ENCODE data around the gene CEP192. TPM values are rescaled to one million over a fixed set of nuclear protein-coding genes. Genes with fewer than 3 reads are reported as not detected.

Gene CEP192, protein sequence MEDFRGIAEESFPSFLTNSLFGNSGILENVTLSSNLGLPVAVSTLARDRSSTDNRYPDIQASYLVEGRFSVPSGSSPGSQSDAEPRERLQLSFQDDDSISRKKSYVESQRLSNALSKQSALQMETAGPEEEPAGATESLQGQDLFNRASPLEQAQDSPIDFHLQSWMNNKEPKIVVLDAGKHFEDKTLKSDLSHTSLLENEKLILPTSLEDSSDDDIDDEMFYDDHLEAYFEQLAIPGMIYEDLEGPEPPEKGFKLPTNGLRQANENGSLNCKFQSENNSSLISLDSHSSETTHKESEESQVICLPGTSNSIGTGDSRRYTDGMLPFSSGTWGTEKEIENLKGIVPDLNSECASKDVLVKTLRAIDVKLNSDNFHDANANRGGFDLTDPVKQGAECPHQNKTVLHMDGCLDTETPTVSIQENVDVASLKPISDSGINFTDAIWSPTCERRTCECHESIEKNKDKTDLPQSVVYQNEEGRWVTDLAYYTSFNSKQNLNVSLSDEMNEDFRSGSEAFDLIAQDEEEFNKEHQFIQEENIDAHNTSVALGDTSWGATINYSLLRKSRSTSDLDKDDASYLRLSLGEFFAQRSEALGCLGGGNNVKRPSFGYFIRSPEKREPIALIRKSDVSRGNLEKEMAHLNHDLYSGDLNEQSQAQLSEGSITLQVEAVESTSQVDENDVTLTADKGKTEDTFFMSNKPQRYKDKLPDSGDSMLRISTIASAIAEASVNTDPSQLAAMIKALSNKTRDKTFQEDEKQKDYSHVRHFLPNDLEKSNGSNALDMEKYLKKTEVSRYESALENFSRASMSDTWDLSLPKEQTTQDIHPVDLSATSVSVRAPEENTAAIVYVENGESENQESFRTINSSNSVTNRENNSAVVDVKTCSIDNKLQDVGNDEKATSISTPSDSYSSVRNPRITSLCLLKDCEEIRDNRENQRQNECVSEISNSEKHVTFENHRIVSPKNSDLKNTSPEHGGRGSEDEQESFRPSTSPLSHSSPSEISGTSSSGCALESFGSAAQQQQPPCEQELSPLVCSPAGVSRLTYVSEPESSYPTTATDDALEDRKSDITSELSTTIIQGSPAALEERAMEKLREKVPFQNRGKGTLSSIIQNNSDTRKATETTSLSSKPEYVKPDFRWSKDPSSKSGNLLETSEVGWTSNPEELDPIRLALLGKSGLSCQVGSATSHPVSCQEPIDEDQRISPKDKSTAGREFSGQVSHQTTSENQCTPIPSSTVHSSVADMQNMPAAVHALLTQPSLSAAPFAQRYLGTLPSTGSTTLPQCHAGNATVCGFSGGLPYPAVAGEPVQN (N-terminal part only)
- 10 to 100 TPM; 46.4 to 57.2 (median 47.9) TPM for polyA plus RNA-seq (ENCODE audit: insufficient read length in 3 of 3)
- long read RNA-seq, donor 1 = 0 reads
- long read RNA-seq, donor 2 = 0 reads
- long read RNA-seq, donor 3, partial matches to known transcripts = 0 of 1 reads
- long read RNA-seq, donor 3, other reads (novel, unspliced or antisense) = 0 of 1 reads
- long read RNA-seq, donor 4 = 0 reads
- long read RNA-seq, donor 5 = 0 reads
- long read RNA-seq, donor 6 = 0 reads
- long read RNA-seq, donor 7 = 0 reads
- long read RNA-seq, donor 8 = 0 reads
- long read RNA-seq, donor 9 = 0 reads
- long read RNA-seq, donor 10, partial matches to known transcripts = 0 of 1 reads
- long read RNA-seq, donor 10, other reads (novel, unspliced or antisense) = 0 of 1 reads
- long read RNA-seq, donor 11 = 0 reads
- long read RNA-seq, donor 12 = 0 reads
- long read RNA-seq, donor 13 = 0 reads
- long read RNA-seq, donor 14 = 0 reads
- long read RNA-seq, donor 15 = 0 reads
- long read RNA-seq, donor 16, partial matches to known transcripts = 18 of 18 reads
- long read RNA-seq, donor 16, other reads (novel, unspliced or antisense) = 0 of 18 reads

DNA sequence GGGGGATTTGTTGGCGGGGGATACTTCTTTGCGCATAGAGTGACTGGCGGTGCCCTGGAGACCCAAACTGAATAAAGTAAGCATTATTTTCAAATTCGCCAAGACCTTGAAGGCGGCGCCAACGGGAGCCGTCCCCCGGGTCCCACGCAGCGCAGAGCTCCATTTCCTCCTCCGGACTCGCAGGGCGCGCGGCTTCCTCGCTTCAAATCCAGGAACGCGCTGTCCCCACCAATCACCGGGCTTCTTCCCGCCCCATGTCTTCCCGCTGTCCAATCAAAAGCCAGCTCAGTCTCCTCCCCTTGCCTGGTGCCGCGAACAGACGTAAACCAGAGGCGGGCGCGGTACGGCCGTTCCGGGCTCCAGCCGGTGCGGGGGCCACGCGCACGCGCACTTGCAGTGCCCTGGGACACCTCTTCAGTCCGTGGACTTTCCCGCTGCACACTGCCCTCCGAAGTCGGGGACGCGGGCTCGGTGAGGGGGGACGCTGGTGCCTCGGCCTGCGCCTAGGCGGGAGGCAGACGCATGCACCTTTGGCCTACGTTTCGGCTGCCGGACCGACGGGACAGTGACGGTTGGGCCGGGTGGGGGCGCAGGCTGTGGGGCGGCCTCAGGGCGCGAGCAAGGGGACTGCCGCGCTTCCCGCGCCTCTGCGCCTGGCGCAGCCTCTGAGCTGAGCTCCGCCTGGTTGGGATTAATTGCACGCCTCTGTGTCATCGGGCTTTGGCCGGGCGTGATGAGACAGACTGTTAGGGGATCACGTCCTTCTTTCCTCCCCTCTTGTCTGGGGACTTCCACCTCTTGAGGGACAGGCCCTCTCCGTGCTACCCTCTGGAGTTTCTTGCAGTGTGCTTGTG, at the start of gene CEP192:
Gene CEP192 (plus strand): TSS at position 396 of the 854 bp plus-strand sequence. CDS start 8,063 bp downstream, outside the sequence.
- DNase-seq (ENCODE audit: extremely low read depth in 1 of 11, low read depth in 9 of 11, low spot score in 4 of 11) = peak; percentile 93 to 98 (median 96)

DNA sequence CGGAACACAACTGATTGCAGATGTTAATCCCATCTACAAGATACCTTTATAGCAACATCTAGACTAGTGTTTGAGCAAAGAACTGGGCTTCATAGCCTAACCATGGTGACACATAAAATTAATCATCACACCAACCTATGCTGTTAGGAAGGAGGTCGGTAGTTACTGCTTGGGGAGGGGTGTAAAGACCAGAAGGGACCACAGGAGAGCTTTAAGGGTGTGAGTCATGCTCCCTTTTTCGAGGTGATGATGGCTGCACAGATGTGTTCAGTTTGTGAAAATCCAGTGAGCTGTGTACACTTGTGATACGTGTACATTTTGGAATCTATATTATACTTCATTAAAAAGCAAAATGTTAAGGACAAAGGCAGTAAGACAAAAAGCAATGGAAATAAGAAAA, 47.9 kb upstream of the CEP192 start:
- DNase-seq (ENCODE audit: extremely low read depth in 1 of 11, low read depth in 9 of 11, low spot score in 4 of 11) = no peak

DNA sequence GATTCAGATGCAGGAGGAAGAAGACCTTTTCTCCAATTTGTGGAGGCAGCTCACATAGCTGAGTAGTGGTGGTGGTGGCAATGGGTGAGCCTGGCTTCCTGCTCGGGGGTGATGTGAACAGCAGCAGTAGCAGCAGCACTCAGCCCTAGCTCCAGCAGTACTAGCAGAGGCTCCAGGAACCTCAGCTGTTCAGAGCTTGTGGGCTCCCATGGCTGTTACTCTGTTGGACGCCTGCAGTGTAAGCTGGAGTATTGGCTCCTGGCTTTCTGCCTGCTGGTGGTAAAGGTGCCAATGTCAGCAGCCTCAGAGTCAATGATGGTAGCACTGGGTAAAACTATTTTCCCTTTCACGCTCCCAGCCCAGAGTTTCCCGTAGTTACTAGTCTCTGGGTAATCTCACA, 46.5 kb upstream of the CEP192 start:
- no peak for DNase-seq (ENCODE audit: extremely low read depth in 1 of 11, low read depth in 9 of 11, low spot score in 4 of 11)

DNA sequence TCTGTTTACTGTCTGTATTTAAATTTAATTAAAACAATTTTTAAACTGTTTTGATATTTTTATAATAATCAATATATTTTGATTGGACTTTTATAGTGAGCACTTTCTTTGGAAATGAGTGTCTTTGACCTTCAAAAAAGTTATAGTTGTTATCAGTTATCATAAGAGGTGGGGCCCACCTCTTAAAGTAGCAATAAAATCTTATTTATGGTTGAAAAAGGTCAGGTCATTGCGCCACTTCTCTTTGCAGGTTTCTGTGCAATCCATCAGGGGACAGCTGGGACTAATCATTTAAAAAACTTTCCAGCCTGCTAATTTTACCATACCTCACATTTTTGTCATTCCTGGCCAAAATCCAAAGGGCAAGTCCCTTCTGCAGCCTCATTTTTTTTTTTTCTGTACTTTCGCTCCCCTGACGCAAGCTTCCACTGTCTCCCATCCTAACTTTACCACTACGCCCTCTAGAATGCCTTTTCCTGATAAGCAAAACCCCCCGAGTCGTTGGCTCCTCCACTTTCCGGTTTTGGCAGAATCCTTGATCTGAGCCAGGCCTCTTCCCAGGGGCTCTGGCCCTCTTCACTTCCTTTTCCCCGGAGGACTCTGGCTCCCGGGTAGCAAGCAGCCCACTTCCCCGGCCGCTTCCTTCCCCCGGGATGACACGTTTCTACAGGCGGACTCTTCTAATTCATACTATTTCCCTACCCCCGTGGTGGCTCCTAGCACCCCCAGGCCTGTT, 44.4 kb upstream of the CEP192 start:
- DNase-seq (ENCODE audit: extremely low read depth in 1 of 11, low read depth in 9 of 11, low spot score in 4 of 11) = peak; percentile 26 to 82 (median 41)

DNA sequence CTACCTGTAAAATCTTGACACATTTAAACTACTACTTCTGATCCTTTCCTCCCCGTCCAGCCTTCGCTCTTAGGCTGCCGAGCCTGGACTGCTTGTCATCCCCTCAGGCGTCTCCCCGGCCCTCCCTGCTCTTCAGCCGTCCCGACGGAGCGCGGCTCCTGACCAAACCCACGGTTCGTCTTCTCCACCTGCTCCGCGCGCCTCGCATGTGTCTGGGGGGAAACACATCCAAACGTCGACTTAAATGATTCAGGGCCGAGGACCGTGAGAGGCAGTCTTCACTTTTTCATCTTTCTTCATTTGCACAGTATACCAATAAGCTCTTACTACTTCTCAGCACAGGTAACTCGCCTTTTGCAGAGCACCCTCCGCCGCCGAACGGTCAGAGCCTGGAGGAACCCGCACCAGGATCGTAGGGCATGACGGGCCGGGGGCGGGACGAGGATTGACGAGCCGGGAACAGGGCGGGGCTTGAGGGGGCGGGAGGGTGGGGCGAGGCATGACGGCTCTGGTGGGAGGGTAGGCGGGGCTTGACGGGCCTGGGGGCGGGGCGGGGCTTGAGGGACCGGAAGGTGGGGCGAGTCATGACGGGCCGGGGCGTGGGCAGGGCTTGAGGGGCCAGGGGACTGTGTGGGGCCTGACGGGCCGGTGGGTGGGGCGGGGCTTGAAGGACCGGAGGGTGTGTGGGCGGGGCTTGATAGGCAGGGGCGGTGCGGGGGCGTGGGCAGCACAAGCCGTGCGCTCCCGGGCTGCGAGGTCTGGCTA, 43.7 kb upstream of the CEP192 start, which contains the start of gene SEH1L:
Gene SEH1L (plus strand): TSS at position 727 of the 765 bp plus-strand sequence. CDS start 111 bp downstream, outside the sequence.
- DNase-seq (ENCODE audit: extremely low read depth in 1 of 11, low read depth in 9 of 11, low spot score in 4 of 11) = peak; percentile 83 to 98 (median 95)

DNA sequence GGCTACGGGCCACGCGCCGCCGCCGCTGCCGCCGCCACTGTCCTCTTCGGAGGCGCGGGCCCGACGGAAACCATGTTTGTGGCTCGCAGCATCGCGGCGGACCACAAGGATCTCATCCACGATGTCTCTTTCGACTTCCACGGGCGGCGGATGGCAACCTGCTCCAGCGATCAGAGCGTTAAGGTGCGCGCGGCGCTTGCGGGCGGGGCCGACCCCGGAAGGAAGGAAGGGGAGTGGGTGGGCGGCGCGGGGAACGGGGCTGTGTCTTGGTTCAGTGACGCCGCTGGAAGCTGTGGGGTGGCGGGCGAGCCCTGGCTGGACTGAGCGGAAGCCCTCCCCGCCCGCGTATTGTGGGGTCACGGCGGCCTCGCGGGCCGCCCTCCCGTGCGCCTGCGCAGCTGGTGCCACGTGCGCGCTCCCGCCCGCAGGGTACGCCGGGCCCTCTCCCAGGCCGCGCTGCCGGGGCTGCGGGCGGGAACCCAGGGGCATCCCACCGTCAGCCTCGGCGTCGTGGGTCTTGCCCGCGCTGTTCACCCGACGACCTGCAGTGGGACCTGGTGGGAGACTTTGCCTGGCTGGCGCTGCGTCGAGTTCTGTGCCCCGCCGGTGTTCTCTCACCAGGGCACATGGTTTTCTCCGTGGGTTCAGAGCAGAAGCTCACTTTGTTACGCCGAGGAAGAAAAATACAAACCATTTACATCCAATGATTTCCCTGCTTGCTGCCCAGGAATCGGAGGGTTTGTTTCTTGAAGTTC, 42.9 kb upstream of the CEP192 start:
- DNase-seq (ENCODE audit: extremely low read depth in 1 of 11, low read depth in 9 of 11, low spot score in 4 of 11) = peak; percentile 71 to 86 (median 82)

DNA sequence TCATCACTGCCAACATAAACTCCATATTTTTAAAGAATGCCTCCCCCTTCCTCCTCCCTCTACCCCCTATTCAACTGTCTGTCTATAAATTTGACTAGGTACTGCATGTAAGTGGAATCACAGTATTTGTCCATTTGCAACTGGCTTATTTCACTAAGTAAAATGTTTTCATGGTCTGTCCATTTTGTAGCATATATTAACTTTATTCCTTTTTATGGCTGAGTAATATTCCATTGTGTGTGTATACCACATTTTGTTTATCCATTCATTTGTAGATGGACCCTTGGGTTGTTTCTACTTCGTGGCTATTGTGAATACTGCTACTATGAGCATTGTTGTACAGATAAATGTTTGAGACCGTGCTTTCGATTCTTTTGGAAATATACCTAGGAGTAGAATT, 32.7 kb upstream of the CEP192 start:
- no peak for DNase-seq (ENCODE audit: extremely low read depth in 1 of 11, low read depth in 9 of 11, low spot score in 4 of 11)

DNA sequence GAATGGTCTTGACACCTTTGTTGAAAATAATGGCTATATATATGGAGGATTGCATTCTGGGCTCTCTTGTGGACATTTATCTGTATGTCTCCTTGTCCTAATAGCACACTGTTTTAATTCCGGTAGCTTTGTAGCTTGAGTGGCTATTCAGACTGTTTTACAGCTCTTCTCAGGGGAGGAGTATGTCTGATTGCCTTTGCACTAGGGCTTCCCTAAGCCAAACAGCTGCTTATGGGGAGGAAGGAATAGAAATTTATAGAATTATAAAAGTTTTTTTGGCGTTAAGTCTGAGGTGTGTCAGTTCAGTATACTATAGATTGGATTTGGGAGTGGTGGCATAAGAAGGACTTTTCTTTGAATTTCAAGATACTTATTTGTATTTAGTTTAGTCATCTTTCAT, 30.8 kb upstream of the CEP192 start:
- no peak for DNase-seq (ENCODE audit: extremely low read depth in 1 of 11, low read depth in 9 of 11, low spot score in 4 of 11)

DNA sequence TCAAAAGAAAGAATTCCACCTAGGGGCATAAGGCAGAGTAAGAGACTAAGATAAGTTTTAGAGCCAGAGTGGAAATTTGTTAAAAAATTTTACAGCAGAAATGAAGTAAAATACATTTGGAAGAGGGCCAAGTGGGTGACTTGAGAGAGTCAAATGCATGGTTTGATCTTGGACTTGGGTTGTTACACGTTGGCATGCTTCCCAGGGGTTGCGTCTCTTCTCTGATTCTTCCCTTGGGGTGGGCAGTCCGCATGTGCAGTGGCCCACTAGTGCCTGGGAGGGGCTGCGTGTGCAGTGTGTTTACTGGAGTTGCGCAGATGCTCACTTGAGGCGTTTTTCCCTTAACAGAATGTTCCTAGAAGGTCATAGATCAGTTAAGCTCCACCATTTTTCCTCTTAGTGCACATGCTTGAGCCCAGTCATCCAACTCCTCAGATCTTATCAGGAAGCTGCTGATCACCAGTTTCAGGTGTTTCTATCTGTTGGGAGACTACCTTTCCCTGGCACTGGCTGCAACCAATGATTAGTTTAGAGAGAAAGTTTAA, 30.2 kb upstream of the CEP192 start:
- DNase-seq (ENCODE audit: extremely low read depth in 1 of 11, low read depth in 9 of 11, low spot score in 4 of 11) = no peak

DNA sequence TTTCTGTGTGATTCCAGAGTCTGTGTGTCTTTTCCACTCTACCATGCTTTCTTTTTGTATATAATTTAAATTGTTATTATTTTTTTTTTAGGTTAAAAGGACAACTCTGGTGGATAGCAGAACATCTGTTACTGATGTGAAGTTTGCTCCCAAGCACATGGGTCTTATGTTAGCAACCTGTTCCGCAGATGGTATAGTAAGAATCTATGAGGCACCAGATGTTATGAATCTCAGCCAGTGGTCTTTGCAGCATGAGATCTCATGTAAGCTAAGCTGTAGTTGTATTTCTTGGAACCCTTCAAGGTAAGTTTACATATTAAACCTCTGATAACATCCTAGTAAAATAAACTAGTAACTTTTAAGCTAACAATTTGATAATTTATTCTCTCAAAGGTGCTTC, 28.1 kb upstream of the CEP192 start:
- no peak for DNase-seq (ENCODE audit: extremely low read depth in 1 of 11, low read depth in 9 of 11, low spot score in 4 of 11)

DNA sequence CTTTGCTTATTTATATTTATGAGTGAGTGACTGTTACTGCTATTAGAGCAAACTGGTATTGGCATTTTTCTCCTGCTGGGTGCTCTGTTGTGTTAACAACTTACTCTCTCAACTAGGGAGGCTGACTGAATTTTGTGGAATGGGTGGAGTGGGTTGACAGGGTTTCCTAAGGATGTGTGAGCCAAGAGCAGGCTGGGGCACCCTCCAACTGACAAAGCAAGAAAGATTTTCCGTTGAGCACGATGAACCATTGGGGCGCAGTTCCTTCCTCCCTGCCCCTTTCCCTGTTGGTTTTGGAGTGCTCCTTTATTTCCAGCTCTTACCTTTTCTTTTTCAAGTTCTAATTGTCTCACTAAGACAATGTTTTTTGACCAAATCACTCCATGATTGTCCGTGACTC, 23.0 kb upstream of the CEP192 start:
- DNase-seq (ENCODE audit: extremely low read depth in 1 of 11, low read depth in 9 of 11, low spot score in 4 of 11) = no peak

DNA sequence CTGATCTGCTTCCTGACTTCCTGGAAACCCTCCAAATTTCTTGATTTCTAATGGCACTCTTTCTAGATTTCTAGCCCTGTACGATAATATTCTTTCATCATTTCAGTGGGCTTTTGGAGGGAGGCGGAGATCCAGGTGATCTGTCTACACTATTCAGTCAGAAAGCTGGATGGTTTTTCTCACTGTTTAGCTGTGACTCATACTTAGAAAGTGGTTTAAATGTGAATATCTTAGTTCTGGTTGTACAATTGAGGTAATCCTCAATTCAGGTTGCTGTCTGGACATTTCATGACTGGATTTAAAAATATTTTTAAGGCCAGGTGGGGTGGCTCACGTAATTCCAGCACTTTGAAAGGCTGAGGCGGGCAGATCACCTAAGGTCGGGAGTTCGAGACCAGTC, 22.5 kb upstream of the CEP192 start:
- DNase-seq (ENCODE audit: extremely low read depth in 1 of 11, low read depth in 9 of 11, low spot score in 4 of 11) = no peak

DNA sequence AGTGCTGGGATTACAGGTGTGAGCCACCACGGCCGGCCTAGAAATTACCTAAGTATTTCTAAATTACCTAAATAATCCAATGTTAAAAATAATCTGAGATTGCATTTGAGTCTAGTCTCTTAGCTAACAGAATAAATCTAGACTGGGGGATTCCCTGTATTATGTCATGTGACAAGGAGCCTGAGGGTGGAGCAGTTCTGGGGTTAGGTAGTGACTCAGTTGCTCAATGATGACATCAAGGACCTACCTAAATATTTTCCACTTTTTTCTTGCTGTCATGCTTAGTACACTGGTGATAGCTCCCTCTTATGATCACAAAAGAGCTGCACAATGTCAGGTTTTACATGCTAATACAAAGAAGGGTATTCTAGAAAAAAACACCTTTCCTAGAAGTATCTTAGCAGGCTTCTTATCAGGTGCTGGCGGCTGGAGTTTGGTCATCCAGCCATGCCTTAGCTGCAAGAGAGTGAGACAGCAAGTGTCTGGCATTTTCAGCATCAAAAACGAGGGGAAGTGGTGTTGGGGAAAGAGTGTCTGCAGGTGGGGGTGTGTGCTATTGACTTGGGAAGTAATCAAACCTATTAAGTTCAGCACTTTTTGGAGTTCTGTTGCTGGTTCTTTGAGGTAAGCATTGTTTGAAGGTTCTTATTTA, 17.5 kb upstream of the CEP192 start:
- DNase-seq (ENCODE audit: extremely low read depth in 1 of 11, low read depth in 9 of 11, low spot score in 4 of 11) = no peak

DNA sequence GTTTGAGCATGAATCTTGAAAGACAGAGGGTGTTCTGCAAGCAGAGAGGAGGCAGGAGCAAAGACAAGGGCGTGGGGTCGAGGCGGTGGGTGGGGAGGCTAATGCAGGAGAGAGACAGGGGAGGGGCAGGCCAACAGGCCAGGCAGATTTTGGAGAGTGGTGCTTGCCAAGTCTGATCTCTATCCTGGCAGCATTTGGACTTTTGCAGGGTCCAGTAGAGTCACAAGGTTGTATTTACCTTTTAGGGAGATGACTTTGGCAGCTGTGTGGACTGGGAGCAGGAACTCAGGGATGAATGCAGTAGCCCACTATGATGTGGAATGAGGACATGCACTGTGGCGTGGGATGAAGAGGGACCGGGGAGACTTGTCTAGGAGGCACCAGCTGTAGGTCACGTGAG, 15.7 kb upstream of the CEP192 start:
- DNase-seq (ENCODE audit: extremely low read depth in 1 of 11, low read depth in 9 of 11, low spot score in 4 of 11) = no peak
